ENCODE measurements around the gene GPM6B.

- no peak for TF ChIP-seq CTCF (IDR thresholded peaks at IDR 0.05; ENCODE audit: poor library complexity, severe bottlenecking)
- no peak for TF ChIP-seq EP300 (conservative IDR thresholded peaks at IDR 0.05; ENCODE audit: poor library complexity, severe bottlenecking)
- TF ChIP-seq POLR2AphosphoS5 (IDR thresholded peaks at IDR 0.05), result no peak
- no peak for TF ChIP-seq MXI1 (conservative IDR thresholded peaks at IDR 0.05; ENCODE audit: poor library complexity, severe bottlenecking)
These were observed 46.4 kb upstream of the GPM6B start for GRCh38 chrX:13863324-13863723.
